Endothelial cell of umbilical vein (primary cell): ENCODE results near the gene MDM1.

ENCODE experiments used
- EZH2 ChIP-seq: IDR thresholded peaks from 2 replicates; pipeline ENCODE4 v1.6.1; 2012; ENCODE audit warnings: borderline replicate concordance, low read depth, mild to moderate bottlenecking, moderate library complexity, low read length, inconsistent platforms; ENCODE audit not compliant: severe bottlenecking
- POLR2A ChIP-seq: IDR thresholded peaks from 2 replicates; pipeline ENCODE4 v1.6.1; 2012; ENCODE audit warnings: low read depth, mild to moderate bottlenecking, control low read depth, low read length
- POLR2AphosphoS5 ChIP-seq: IDR thresholded peaks from 2 replicates; pipeline ENCODE4 v1.6.1; 2012; ENCODE audit warnings: low read depth, mild to moderate bottlenecking, control low read depth, low read length, moderate library complexity; ENCODE audit not compliant: insufficient read depth
- TF ChIP-seq, protein P1 (sequence below), 2 donors: IDR thresholded peaks; 1 replicate in 1 of 2; 2 replicates in 1 of 2; pipeline ENCODE4 v1.5.1; 2011; ENCODE audit warnings: low read length in 2 of 2, mild to moderate bottlenecking in 2 of 2, moderate library complexity in 2 of 2, control low read depth in 1 of 2, inconsistent platforms in 1 of 2, low read depth in 1 of 2; ENCODE audit not compliant: insufficient read depth in 1 of 2; ENCODE audit errors: extremely low read depth in 1 of 2

DNA sequence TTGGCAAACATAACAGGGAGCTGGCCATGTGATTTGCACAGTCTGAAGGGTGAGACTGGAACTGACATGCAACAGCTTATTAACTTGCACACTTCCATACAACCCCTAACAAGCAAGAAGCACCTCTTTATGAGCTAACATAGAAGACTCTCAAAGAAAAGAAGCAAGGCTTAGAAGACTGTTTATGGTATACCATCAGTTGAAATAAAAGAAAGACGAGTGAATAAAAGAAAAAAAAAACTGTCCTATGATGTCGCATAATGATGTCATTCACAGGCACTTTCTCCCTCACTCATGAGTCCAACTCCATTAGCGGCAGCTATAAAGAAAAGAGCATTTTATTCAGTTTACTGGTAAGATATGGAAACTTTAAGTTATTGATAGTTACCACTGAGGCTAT is 3.3 kb upstream of the MDM1 start:
- TF ChIP-seq, protein P1, sequence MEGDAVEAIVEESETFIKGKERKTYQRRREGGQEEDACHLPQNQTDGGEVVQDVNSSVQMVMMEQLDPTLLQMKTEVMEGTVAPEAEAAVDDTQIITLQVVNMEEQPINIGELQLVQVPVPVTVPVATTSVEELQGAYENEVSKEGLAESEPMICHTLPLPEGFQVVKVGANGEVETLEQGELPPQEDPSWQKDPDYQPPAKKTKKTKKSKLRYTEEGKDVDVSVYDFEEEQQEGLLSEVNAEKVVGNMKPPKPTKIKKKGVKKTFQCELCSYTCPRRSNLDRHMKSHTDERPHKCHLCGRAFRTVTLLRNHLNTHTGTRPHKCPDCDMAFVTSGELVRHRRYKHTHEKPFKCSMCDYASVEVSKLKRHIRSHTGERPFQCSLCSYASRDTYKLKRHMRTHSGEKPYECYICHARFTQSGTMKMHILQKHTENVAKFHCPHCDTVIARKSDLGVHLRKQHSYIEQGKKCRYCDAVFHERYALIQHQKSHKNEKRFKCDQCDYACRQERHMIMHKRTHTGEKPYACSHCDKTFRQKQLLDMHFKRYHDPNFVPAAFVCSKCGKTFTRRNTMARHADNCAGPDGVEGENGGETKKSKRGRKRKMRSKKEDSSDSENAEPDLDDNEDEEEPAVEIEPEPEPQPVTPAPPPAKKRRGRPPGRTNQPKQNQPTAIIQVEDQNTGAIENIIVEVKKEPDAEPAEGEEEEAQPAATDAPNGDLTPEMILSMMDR (IDR thresholded peaks at IDR 0.05; ENCODE audit: extremely low read depth in 1 of 2, insufficient read depth in 1 of 2, low read depth in 1 of 2, low read length in 2 of 2) = no peak
- TF ChIP-seq POLR2A = no peak
- no peak for TF ChIP-seq POLR2AphosphoS5
- no peak for TF ChIP-seq EZH2
